Measurements from ENCODE around the gene STAT5B. TPM values are rescaled to one million over a fixed set of nuclear protein-coding genes. Genes with fewer than 3 reads are reported as not detected.
"Not testable (repeated sequence)": the region's sequence is repeated elsewhere in the genome, so short reads cannot be mapped to it uniquely, and the experiment has no call there.

Gene STAT5B
- total RNA-seq, 1 donor from 2014 or later = 80.6 TPM

GRCh38 chr17:42246515-42246914 is 29.7 kb downstream of the STAT5B start:
- H3K27me3 ChIP-seq = no peaks in the 10 kb centered on the region
- no peak overlapping the region for H3K4me3 ChIP-seq
- peak overlapping the region in 1 of 2 donors; percentile 87 for H3K27ac ChIP-seq
- TF ChIP-seq CTCF (IDR thresholded peaks at IDR 0.05) = no peak
- no peaks in the 10 kb centered on the region for H3K36me3 ChIP-seq
- intact Hi-C loops (cut with DNase I) = no loop called here
- peaks cover 10 to 11% of the 10 kb centered on the region in 2 donors for H3K4me1 ChIP-seq
- no peak for DNase-seq (ENCODE audit: low spot score in 2 of 2)
- H3K9me3 ChIP-seq = no peaks in the 10 kb centered on the region

GRCh38 chr17:42245183-42245582 is 31.0 kb downstream of the STAT5B start:
- DNase-seq (ENCODE audit: low spot score in 2 of 2); H3K27ac ChIP-seq; intact Hi-C loops (cut with DNase I); H3K4me3 ChIP-seq; H3K9me3 ChIP-seq; H3K36me3 ChIP-seq; H3K27me3 ChIP-seq: not testable (repeated sequence)
- peaks cover 10 to 11% of the 10 kb centered on the region in 2 donors for H3K4me1 ChIP-seq

- H3K4me1 ChIP-seq; H3K36me3 ChIP-seq; intact Hi-C loops (cut with DNase I); H3K27me3 ChIP-seq; DNase-seq (ENCODE audit: low spot score in 2 of 2); H3K27ac ChIP-seq; H3K9me3 ChIP-seq; H3K4me3 ChIP-seq: not testable (repeated sequence)
Observed at GRCh38 chr17:42244116-42244515, 32.1 kb downstream of the STAT5B start.

GRCh38 chr17:42243493-42243982 is 32.7 kb downstream of the STAT5B start:
- no peak overlapping the region for H3K4me3 ChIP-seq
- H3K4me1 ChIP-seq = peaks cover 5 to 6% of the 10 kb centered on the region in 2 donors
- no peaks in the 10 kb centered on the region for H3K27me3 ChIP-seq
- no peak for TF ChIP-seq CTCF (IDR thresholded peaks at IDR 0.05)
- H3K9me3 ChIP-seq = no peaks in the 10 kb centered on the region
- H3K27ac ChIP-seq = no peak overlapping the region
- H3K36me3 ChIP-seq = no peaks in the 10 kb centered on the region
- intact Hi-C loops (cut with DNase I) = no loop called here
- DNase-seq (ENCODE audit: low spot score in 2 of 2) = no peak

- intact Hi-C loops (cut with DNase I) = no loop called here
- Histone ChIP-seq H3K9me3 (no peaks in the 10 kb centered on the region), H3K27ac (no peak overlapping the region)
Observed at GRCh38 chr17:42241871-42242270, 34.3 kb downstream of the STAT5B start.

GRCh38 chr17:42240863-42241262 is 35.3 kb downstream of the STAT5B start:
- H3K27ac ChIP-seq; H3K36me3 ChIP-seq; H3K4me3 ChIP-seq; H3K4me1 ChIP-seq; H3K27me3 ChIP-seq; intact Hi-C loops (cut with DNase I); H3K9me3 ChIP-seq; DNase-seq (ENCODE audit: low spot score in 2 of 2): not testable (repeated sequence)

More at GRCh38 chr17:42241871-42242270, 34.3 kb downstream of the STAT5B start:
- Histone ChIP-seq H3K27me3 (no peaks in the 10 kb centered on the region), H3K36me3 (no peaks in the 10 kb centered on the region), H3K4me3 (no peak overlapping the region), H3K4me1 (no peaks in the 10 kb centered on the region)
- no peak for DNase-seq (ENCODE audit: low spot score in 2 of 2)
- no peak for TF ChIP-seq CTCF (IDR thresholded peaks at IDR 0.05)

- intact Hi-C loops (cut with DNase I) = no loop called here
Observed at GRCh38 chr17:42240201-42240600, 36.0 kb downstream of the STAT5B start.

GRCh38 chr17:42239576-42239975 is 36.6 kb downstream of the STAT5B start:
- intact Hi-C loops (cut with DNase I) = not testable (repeated sequence)

More at GRCh38 chr17:42240201-42240600, 36.0 kb downstream of the STAT5B start:
- Histone ChIP-seq H3K27me3 (no peaks in the 10 kb centered on the region), H3K36me3 (no peaks in the 10 kb centered on the region), H3K4me1 (no peaks in the 10 kb centered on the region), H3K4me3 (no peak overlapping the region), H3K27ac (no peak overlapping the region), H3K9me3 (no peaks in the 10 kb centered on the region)
- TF ChIP-seq CTCF (IDR thresholded peaks at IDR 0.05) = no peak
- DNase-seq (ENCODE audit: low spot score in 2 of 2) = no peak

More at GRCh38 chr17:42239576-42239975, 36.6 kb downstream of the STAT5B start:
- not testable (repeated sequence) for H3K36me3 ChIP-seq; H3K4me3 ChIP-seq; H3K27ac ChIP-seq; H3K27me3 ChIP-seq; H3K4me1 ChIP-seq; DNase-seq (ENCODE audit: low spot score in 2 of 2); H3K9me3 ChIP-seq

Data from ascending aorta (tissue), 2 donors.